Neural progenitor cell (in vitro differentiated cells): Measurements from ENCODE around the gene BEAN1.
A peak's percentile ranks its signal among the peaks of the same experiment; 100 is the strongest.

Source experiments
- EZH2 ChIP-seq: fragments of 200-600 bp; sonication (generic); IDR thresholded peaks from 2 replicates; pipeline ENCODE4 v1.6.1; 2017; ENCODE audit warnings: antibody characterized with exemption, mild to moderate bottlenecking, moderate library complexity
- TF ChIP-seq, protein P1 (sequence below): fragments of 200-600 bp; sonication (generic); IDR thresholded peaks from 2 replicates; pipeline ENCODE4 v1.5.1; 2017; ENCODE audit warnings: antibody characterized with exemption, mild to moderate bottlenecking

- TF ChIP-seq EZH2: no peak
- TF ChIP-seq, protein P1, sequence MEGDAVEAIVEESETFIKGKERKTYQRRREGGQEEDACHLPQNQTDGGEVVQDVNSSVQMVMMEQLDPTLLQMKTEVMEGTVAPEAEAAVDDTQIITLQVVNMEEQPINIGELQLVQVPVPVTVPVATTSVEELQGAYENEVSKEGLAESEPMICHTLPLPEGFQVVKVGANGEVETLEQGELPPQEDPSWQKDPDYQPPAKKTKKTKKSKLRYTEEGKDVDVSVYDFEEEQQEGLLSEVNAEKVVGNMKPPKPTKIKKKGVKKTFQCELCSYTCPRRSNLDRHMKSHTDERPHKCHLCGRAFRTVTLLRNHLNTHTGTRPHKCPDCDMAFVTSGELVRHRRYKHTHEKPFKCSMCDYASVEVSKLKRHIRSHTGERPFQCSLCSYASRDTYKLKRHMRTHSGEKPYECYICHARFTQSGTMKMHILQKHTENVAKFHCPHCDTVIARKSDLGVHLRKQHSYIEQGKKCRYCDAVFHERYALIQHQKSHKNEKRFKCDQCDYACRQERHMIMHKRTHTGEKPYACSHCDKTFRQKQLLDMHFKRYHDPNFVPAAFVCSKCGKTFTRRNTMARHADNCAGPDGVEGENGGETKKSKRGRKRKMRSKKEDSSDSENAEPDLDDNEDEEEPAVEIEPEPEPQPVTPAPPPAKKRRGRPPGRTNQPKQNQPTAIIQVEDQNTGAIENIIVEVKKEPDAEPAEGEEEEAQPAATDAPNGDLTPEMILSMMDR: peak; percentile 95
Measured at GRCh38 chr16:66483689-66484452, 56.8 kb downstream of the BEAN1 start.
